ENCODE data around the gene ZCCHC7. TPM values are rescaled to one million over a fixed set of nuclear protein-coding genes. Genes with fewer than 3 reads are reported as not detected.
"Not testable (repeated sequence)": the region's sequence is repeated elsewhere in the genome, so short reads cannot be mapped to it uniquely, and the experiment has no call there.

Gene ZCCHC7
- polyA plus RNA-seq, 4 donors, result 21.2 to 25.6 (median 25.1) TPM

DNA sequence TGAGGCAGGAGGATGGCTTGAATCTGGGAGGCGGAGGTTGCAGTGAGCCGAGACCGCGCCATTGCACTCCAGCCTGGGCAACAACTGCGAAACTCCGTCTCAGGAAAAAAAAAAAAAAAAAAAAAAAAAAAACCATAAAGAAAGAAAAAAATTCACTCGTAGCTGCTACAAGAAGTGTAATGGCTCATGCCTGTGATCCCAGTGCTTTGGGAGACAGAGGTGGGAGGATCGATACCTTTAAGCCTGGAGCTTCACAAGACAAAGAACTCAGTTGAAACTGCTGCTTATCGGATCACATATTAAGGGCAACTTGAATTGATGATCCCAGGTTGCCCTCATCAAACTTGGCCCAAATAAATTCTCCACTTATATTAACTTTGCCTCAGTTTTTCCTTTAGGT lies 1.0 kb upstream of the ZCCHC7 start:
- DNase-seq (ENCODE audit: low read depth in 4 of 4, low spot score in 3 of 4), result no peak

DNA sequence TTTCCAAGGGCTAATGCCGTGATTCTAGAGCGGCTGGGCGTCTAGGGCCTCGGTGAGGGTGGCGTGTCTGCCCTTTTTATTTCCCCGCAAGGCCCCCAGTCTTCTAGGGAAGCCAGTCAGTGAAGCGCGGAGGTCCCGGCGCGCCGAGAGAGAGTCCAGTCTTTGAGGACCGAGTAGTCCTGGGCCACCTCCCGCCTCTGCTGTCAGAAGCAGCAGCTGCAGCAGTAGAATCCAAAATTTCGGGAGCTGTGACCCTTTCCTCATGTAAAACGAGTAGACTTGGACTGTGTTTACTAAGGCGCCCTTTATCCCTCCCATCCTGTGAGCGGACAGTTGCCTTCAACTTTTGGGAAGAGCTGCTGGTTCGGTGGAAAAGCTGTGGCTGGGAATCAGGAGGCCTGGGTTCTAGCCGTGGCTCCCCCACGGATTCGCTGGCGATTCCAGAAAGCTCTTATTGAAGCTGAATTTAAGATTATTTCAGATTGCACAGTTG lies 515 bp downstream of the ZCCHC7 start:
- DNase-seq (ENCODE audit: low read depth in 4 of 4, low spot score in 3 of 4), result peak in 2 of 4 donors; percentile 14 to 23

GRCh38 chr9:37121881-37122280 lies 1.5 kb downstream of the ZCCHC7 start:
- DNase-seq (ENCODE audit: low read depth in 4 of 4, low spot score in 3 of 4), result no peak

- DNase-seq (ENCODE audit: low read depth in 4 of 4, low spot score in 3 of 4), result no peak
Observed at GRCh38 chr9:37126214-37126788, 5.9 kb downstream of the ZCCHC7 start.

DNA sequence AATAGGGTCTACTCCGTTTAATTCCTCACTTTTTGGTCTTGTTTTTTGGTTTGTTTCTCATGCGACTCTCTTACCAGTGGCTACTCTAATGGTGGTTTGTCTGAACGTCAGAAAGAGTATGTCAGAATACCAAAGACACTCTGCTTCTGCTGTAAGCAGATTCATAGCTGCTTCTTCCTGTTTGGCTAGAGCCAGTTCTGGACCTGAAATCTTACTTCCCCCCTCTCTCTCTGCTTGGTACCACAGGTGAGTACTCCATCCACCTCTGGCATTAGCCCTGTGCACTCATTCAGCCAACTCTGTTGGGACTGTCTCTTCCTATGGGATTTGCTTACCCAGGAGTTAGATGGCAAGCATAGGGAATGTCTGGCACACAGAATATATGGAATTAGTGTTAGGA lies 6.6 kb downstream of the ZCCHC7 start:
- no peak for DNase-seq (ENCODE audit: low read depth in 4 of 4, low spot score in 3 of 4)

GRCh38 chr9:37128051-37128450 lies 7.7 kb downstream of the ZCCHC7 start:
- no peak for DNase-seq (ENCODE audit: low read depth in 4 of 4, low spot score in 3 of 4)

GRCh38 chr9:37134166-37134565 lies 13.8 kb downstream of the ZCCHC7 start:
- no peak for DNase-seq (ENCODE audit: low read depth in 4 of 4, low spot score in 3 of 4)

- no peak for DNase-seq (ENCODE audit: low read depth in 4 of 4, low spot score in 3 of 4)
Observed at GRCh38 chr9:37141015-37141414, 20.6 kb downstream of the ZCCHC7 start.

- DNase-seq (ENCODE audit: low read depth in 4 of 4, low spot score in 3 of 4), result peak in 2 of 4 donors; percentile 5 to 10
Observed at GRCh38 chr9:37144762-37145161, 24.4 kb downstream of the ZCCHC7 start.

DNA sequence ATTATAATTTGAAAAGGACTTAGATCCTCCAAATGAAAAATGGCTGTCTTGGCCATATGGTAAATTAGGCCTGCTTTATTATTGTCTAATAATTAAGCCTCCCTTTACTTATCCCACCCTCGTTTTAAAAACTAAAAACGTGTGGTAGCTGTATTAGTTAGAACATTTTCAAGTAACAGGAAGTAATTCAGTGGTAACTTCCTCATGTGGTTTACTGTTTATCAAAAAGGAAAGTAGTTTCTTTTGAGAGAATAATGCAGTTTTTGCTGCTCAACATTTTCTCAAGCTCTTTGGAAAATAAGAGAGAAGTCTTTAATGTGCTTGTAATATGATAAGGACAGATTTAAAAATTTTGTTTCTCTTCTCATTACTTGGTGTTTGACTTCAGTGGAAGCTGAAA lies 26.0 kb downstream of the ZCCHC7 start:
- DNase-seq (ENCODE audit: low read depth in 4 of 4, low spot score in 3 of 4), result no peak

DNA sequence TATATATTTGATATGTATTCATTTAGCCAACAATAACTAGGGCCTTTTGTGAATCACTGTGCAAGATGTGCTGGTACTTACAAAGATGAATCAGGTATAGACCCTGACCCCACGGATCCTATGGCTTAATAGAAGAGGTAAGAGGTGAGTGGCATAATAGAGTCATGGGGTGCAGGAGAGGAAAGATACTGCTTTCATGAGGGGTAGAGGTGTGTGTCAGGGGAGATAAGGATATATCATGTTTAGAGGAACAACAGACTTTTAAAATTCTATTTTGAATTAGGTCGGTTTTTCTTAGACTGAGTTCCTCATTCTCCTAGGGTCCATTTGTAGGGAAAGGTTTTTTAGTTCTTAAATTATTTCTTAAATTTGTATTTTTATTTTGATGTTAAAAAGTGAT lies 27.8 kb downstream of the ZCCHC7 start:
- no peak for DNase-seq (ENCODE audit: low read depth in 4 of 4, low spot score in 3 of 4)

- DNase-seq (ENCODE audit: low read depth in 4 of 4, low spot score in 3 of 4), result no peak
Observed at GRCh38 chr9:37149666-37150308, 29.4 kb downstream of the ZCCHC7 start.

DNA sequence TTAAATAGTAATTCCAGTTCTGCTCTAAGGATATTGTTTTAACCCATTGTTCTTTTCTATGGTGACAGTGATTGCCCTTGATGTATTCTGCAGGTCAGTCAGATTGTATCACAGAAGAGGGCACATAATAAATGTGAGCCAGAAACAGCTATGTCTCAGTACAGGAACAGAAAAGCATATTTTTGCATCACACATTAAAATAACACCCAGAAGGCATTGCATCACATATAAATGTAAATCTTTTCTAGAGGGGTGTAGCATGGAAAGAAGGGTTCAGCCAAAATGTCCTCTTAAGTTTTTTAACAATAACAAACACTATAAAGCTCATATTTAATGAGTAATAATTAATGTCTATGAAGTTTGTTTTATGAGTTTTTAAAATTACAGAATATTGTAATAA lies 30.0 kb downstream of the ZCCHC7 start:
- no peak for DNase-seq (ENCODE audit: low read depth in 4 of 4, low spot score in 3 of 4)

DNA sequence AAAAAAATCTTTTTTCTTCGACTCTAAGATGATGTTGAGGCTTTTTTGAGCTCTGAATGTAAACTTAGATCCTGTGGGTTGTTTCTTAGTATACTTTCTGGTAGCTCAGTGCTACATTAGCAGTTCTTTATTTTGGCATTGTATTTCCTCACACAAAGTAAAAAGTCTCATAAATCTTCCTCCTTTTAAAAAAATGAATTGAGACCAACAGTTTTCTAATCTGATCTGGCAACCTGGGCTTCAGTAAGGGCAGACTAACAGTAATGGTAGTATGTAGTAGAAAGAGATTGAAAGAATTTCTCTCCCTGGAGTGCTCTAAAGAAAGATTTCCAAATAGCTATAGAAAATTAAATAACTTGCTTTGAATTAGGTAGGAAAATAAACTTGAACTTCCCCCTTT lies 31.4 kb downstream of the ZCCHC7 start:
- no peak for DNase-seq (ENCODE audit: low read depth in 4 of 4, low spot score in 3 of 4)

DNA sequence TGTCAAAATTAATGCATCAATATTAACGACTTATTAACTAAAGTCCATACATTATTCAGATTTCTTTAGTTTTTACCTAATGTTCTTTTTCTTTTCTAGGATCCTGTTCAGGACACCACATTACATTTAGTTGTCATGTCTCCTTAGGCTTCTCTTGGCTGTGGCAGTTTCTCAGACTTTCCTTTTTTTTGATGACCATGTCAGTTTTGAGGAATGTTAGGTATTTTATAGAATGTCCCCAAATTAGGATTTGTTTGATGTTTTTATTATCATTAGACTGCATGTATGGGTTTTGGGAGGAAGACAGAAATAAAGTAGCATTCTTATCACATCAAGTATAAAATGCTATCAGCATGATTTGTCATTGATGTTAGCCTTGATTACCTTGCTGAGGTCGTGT lies 32.0 kb downstream of the ZCCHC7 start:
- no peak for DNase-seq (ENCODE audit: low read depth in 4 of 4, low spot score in 3 of 4)

- no peak for DNase-seq (ENCODE audit: low read depth in 4 of 4, low spot score in 3 of 4)
Observed at GRCh38 chr9:37155601-37156000, 35.2 kb downstream of the ZCCHC7 start.

GRCh38 chr9:37156205-37156604 lies 35.8 kb downstream of the ZCCHC7 start:
- no peak for DNase-seq (ENCODE audit: low read depth in 4 of 4, low spot score in 3 of 4)

- DNase-seq (ENCODE audit: low read depth in 4 of 4, low spot score in 3 of 4), result no peak
Observed at GRCh38 chr9:37156781-37157356, 36.5 kb downstream of the ZCCHC7 start.

- DNase-seq (ENCODE audit: low read depth in 4 of 4, low spot score in 3 of 4), result no peak
Observed at GRCh38 chr9:37157726-37158377, 37.5 kb downstream of the ZCCHC7 start.

DNA sequence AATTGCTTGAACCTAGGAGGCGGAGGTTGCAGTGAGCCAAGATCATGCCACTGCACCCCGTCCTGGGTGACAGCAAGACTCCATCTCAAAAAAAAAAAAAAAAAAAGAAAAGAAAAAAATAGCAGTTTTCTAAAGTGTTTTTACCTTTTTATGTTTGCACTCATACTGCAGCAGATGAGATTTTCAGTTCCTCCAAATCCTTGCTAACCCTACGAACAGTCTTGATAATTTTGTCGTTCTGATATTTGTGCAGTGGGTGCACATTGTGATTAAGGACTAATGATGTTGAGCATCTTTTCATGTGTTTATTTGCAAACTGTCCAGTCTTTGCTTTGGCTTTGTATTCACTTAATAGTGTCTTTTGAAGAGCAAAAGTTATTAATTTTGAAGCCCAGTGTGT lies 42.9 kb downstream of the ZCCHC7 start:
- DNase-seq (ENCODE audit: low read depth in 4 of 4, low spot score in 3 of 4), result no peak

DNA sequence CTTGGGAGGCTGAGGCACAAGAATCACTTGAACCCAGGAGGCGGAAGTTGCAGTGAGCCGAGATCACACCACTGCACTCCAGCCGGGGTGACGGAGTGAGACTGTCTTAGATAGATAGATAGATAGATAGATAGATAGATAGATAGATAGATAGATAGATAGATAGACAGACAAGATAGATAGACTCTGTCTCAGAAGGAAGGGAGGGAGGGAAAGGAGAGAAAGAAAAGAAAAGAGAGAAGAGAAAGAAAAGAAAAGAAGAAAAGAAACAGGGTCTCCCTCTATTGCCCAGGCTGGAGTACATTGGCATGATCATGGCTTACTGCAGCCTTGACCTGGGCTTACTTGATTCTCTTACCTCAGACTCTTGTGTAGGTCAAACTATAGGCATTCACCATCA lies 44.0 kb downstream of the ZCCHC7 start:
- DNase-seq (ENCODE audit: low read depth in 4 of 4, low spot score in 3 of 4), result not testable (repeated sequence)

- no peak for DNase-seq (ENCODE audit: low read depth in 4 of 4, low spot score in 3 of 4)
Observed at GRCh38 chr9:37165644-37166043, 45.3 kb downstream of the ZCCHC7 start.

All from right renal pelvis (tissue), 4 donors.